Thyroid gland (tissue), 4 donors: ENCODE results near the gene ASH1L.

Experiments used
- POLR2A ChIP-seq, 2 donors: fragments of 450-650 bp; IDR thresholded peaks; one replicate each; pipeline ENCODE4 v1.6.1; 2017; ENCODE audit warnings: antibody characterized with exemption in 2 of 2, mild to moderate bottlenecking in 2 of 2, moderate library complexity in 1 of 2
- TF ChIP-seq, protein P1 (sequence below), 6 experiments: fragments of 200-600 bp in 3 of 6; fragments of 450-650 bp in 3 of 6; sonication (generic) in 3 of 6; IDR thresholded peaks; one replicate each; pipeline ENCODE4 v1.5.1; 2016 to 2019; ENCODE audit warnings: antibody characterized with exemption in 6 of 6, mild to moderate bottlenecking in 2 of 6, inconsistent platforms in 1 of 6, moderate library complexity in 1 of 6

DNA sequence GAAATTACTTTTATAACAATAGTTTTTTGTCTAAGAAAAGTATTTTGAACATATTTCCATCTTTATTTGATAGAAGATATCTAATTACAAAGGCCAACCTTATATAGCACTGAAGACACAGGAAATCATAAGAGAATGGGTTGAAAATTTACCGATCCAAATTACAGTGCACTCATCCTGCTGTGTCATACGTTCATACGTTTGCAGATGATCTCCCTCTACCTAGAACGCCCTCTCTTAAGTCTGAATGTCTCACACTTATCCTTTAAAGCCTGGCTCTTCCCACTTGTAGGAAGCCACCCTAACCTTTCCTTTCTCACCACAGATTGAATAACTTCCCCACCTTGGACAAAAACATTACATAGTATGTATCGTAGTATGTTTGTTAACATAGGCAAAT is 9.3 kb downstream of the ASH1L start:
- TF ChIP-seq, protein P1, sequence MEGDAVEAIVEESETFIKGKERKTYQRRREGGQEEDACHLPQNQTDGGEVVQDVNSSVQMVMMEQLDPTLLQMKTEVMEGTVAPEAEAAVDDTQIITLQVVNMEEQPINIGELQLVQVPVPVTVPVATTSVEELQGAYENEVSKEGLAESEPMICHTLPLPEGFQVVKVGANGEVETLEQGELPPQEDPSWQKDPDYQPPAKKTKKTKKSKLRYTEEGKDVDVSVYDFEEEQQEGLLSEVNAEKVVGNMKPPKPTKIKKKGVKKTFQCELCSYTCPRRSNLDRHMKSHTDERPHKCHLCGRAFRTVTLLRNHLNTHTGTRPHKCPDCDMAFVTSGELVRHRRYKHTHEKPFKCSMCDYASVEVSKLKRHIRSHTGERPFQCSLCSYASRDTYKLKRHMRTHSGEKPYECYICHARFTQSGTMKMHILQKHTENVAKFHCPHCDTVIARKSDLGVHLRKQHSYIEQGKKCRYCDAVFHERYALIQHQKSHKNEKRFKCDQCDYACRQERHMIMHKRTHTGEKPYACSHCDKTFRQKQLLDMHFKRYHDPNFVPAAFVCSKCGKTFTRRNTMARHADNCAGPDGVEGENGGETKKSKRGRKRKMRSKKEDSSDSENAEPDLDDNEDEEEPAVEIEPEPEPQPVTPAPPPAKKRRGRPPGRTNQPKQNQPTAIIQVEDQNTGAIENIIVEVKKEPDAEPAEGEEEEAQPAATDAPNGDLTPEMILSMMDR (IDR thresholded peaks at IDR 0.05): no peak
- no peak for TF ChIP-seq POLR2A (IDR thresholded peaks at IDR 0.05)
